Lung (tissue), 16 donors: ENCODE measurements around the gene CCNL2. TPM values are rescaled to one million over a fixed set of nuclear protein-coding genes. Genes with fewer than 3 reads are reported as not detected.
"Not testable (repeated sequence)": the region's sequence is repeated elsewhere in the genome, so short reads cannot be mapped to it uniquely, and the experiment has no call there.

Experiments
- ATAC-seq: fragments of 200-7000 bp; cut with Tn5 transposase; one replicate; pipeline ENCODE4 v1.9.1; 2020; ENCODE audit warnings: moderate number of reproducible peaks; ENCODE audit not compliant: insufficient read depth, low FRiP score
- DNase-seq, 3 donors: peaks; one replicate each; pipeline ENCODE4 v3.0.0-alpha.2; 2013 to 2017
- H3K27ac ChIP-seq, 2 donors: one replicate each; pipeline ENCODE4 v1.5.1; 2013; ENCODE audit warnings: mild to moderate bottlenecking in 2 of 2, moderate library complexity in 2 of 2, control low read depth in 1 of 2, inconsistent platforms in 1 of 2, low read depth in 1 of 2, low read length in 1 of 2
- H3K27me3 ChIP-seq, 3 donors: one replicate each; pipeline ENCODE4 v1.5.1; 2013; ENCODE audit warnings: low read length in 2 of 3; ENCODE audit not compliant: control insufficient read depth in 3 of 3, insufficient read depth in 3 of 3
- H3K36me3 ChIP-seq, 4 donors: one replicate each; pipeline ENCODE4 v1.5.1; 2013; ENCODE audit warnings: low read length in 4 of 4, mild to moderate bottlenecking in 1 of 4, moderate library complexity in 1 of 4; ENCODE audit not compliant: control insufficient read depth in 4 of 4, insufficient read depth in 4 of 4
- H3K4me1 ChIP-seq, 5 donors: one replicate each; pipeline ENCODE4 v1.5.1; 2013; ENCODE audit warnings: low read length in 5 of 5, mild to moderate bottlenecking in 2 of 5, moderate library complexity in 1 of 5; ENCODE audit not compliant: control insufficient read depth in 5 of 5, insufficient read depth in 5 of 5
- H3K4me3 ChIP-seq: one replicate; pipeline ENCODE4 v1.5.1; 2013; ENCODE audit warnings: mild to moderate bottlenecking, control low read depth, moderate library complexity
- H3K9ac ChIP-seq, 2 donors: one replicate each; pipeline ENCODE4 v1.5.1; 2013; ENCODE audit warnings: low read length in 2 of 2, control low read depth in 1 of 2; ENCODE audit not compliant: insufficient read depth in 1 of 2
- H3K9me3 ChIP-seq, 4 donors: one replicate each; pipeline ENCODE4 v1.5.1; 2013; ENCODE audit warnings: low read length in 3 of 4, mild to moderate bottlenecking in 1 of 4, moderate library complexity in 1 of 4; ENCODE audit not compliant: control insufficient read depth in 4 of 4, insufficient read depth in 3 of 4
- WGBS, 2 donors: extraction: QIAGEN DNeasy Blood & Tissue Kit; methylation state at CpG; one replicate each; pipeline ENCODE4 v1.1.7; 2013; 5-methylcytosine and 5-hydroxymethylcytosine counted together
- long read RNA-seq, 5 donors: transcript quantifications; one replicate each; lab custom pipeline, GENCODE V29; 2026
- polyA plus RNA-seq, 2 donors: library from polyadenylated mRNA; stranded (reverse); fragments of 200-250 nt; gene quantifications; one replicate each; pipeline ENCODE4 v1.2.1, GENCODE V29; 2013
- total RNA-seq, 2 donors: library from RNA; depleted of rRNA in 1 of 2; stranded (reverse); fragments of >200 nt in 1 of 2; gene quantifications; one replicate each; pipeline ENCODE4 v1.2.1, GENCODE V29; 2014 to 2021
- TF ChIP-seq, protein P1 (sequence below): IDR thresholded peaks from 2 replicates; pipeline ENCODE4 v1.5.1; 2012; ENCODE audit warnings: mild to moderate bottlenecking; ENCODE audit errors: control extremely low read depth, extremely low read depth
- donor health status: control.
- donor health status: control.
- donor health status: Bipolar disorder and iron deficiency.
- donor health status: healthy.
- donor health status: DM: yes; HTN: yes; CAD: no.

Gene CCNL2
- total RNA-seq (100 to 1,000 TPM; 157 to 385 TPM), polyA plus RNA-seq (100 to 1,000 TPM in 1 of 2 donors, 10 to 100 TPM in 1; 97.9 to 230 TPM)
- long read RNA-seq, donor 1, transcript CCNL2-201 (11 exons, 2,305 nt) = minor isoform, 5 of 93 reads
- long read RNA-seq, donor 1, transcript CCNL2-202 (6 exons, 1,186 nt) = minor isoform, 20 of 93 reads
- long read RNA-seq, donor 1, transcript CCNL2-204 (6 exons, 3,082 nt) = major isoform, 25 of 93 reads
- long read RNA-seq, donor 1, partial matches to known transcripts = 8 of 93 reads
- long read RNA-seq, donor 1, other reads (novel, unspliced or antisense) = 27 of 93 reads
- long read RNA-seq, donor 2, transcript CCNL2-202 (6 exons, 1,186 nt) = minor isoform, 8 of 35 reads
- long read RNA-seq, donor 2, transcript CCNL2-204 (6 exons, 3,082 nt) = major isoform, 18 of 35 reads
- long read RNA-seq, donor 2, transcript CCNL2-206 (3 exons, 1,941 nt) = minor isoform, 7 of 35 reads
- long read RNA-seq, donor 2, partial matches to known transcripts = 0 of 35 reads
- long read RNA-seq, donor 2, other reads (novel, unspliced or antisense) = 0 of 35 reads
- long read RNA-seq, donor 3, transcript CCNL2-204 (6 exons, 3,082 nt) = minor isoform, 9 of 48 reads
- long read RNA-seq, donor 3, transcript CCNL2-206 (3 exons, 1,941 nt) = major isoform, 12 of 48 reads
- long read RNA-seq, donor 3, partial matches to known transcripts = 12 of 48 reads
- long read RNA-seq, donor 3, other reads (novel, unspliced or antisense) = 9 of 48 reads
- long read RNA-seq, donor 4, transcript CCNL2-202 (6 exons, 1,186 nt) = major isoform, 14 of 54 reads
- long read RNA-seq, donor 4, transcript CCNL2-204 (6 exons, 3,082 nt) = minor isoform, 13 of 54 reads
- long read RNA-seq, donor 4, partial matches to known transcripts = 15 of 54 reads
- long read RNA-seq, donor 4, other reads (novel, unspliced or antisense) = 7 of 54 reads
- long read RNA-seq, donor 5, transcript CCNL2-219 (3 exons, 548 nt) = minor isoform, 5 of 125 reads
- long read RNA-seq, donor 5, transcript CCNL2-202 (6 exons, 1,186 nt) = major isoform, 28 of 125 reads
- long read RNA-seq, donor 5, transcript CCNL2-206 (3 exons, 1,941 nt) = minor isoform, 13 of 125 reads
- long read RNA-seq, donor 5, transcript CCNL2-204 (6 exons, 3,082 nt) = minor isoform, 26 of 125 reads
- long read RNA-seq, donor 5, partial matches to known transcripts = 39 of 125 reads
- long read RNA-seq, donor 5, other reads (novel, unspliced or antisense) = 8 of 125 reads

DNA sequence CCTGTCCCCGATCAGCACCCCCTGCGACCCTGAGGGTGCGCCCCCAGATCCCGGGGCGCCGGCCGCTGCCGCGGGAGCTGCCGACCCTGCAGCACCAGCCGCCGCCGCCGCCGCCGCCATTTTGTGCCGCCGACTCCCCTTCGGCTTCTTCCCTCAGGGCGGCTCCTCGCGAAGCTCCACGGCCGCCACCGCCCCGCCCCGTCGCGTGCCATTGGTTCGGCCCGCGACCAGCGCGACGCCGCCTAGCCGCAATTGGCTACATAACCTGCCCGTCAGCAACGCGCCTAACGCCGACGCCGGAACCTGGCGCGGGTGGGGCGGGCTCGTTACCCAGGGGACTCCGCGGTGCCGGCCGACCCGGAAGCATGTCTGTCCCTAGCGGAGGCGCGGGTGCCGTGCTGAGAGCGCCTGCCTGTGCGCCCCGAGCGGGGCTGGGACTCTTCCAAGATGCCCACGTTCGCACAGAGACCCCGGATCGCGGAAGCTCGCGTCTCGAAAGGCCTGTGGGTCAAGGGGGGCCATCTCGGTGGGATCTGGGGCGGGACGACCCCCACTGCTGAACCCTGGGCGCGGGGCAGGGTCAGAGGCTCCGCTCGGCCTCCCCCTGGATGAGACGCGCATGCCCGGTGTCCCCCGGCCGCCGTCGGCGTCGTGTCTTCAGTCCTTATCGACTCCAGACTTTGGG lies at the start of gene CCNL2:
Gene CCNL2 (minus strand): TSS at position 149 of the 685 bp plus-strand sequence. CDS start 29 bp downstream, at position 120.
- TF ChIP-seq, protein P1, sequence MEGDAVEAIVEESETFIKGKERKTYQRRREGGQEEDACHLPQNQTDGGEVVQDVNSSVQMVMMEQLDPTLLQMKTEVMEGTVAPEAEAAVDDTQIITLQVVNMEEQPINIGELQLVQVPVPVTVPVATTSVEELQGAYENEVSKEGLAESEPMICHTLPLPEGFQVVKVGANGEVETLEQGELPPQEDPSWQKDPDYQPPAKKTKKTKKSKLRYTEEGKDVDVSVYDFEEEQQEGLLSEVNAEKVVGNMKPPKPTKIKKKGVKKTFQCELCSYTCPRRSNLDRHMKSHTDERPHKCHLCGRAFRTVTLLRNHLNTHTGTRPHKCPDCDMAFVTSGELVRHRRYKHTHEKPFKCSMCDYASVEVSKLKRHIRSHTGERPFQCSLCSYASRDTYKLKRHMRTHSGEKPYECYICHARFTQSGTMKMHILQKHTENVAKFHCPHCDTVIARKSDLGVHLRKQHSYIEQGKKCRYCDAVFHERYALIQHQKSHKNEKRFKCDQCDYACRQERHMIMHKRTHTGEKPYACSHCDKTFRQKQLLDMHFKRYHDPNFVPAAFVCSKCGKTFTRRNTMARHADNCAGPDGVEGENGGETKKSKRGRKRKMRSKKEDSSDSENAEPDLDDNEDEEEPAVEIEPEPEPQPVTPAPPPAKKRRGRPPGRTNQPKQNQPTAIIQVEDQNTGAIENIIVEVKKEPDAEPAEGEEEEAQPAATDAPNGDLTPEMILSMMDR = peak; percentile 5
- peaks cover 5 to 27% (median 13%) of the 10 kb centered on the region in 5 donors for H3K4me1 ChIP-seq
- peak; percentile 96 for ATAC-seq
- peak within 1 kb of the TSS; percentile 91 to 94 for H3K27ac ChIP-seq
- H3K27me3 ChIP-seq = no peaks in the 10 kb centered on the region
- H3K9ac ChIP-seq = peak within 1 kb of the TSS; percentile 56 to 84
- DNase-seq = peak; percentile 98 to 99 (median 99)
- no peaks in the 10 kb centered on the region for H3K9me3 ChIP-seq
- peaks cover 9 to 39% (median 25%) of the 10 kb centered on the region in 4 donors for H3K36me3 ChIP-seq
- 1% methylated on average over 76 to 86 of the region's 86 CpGs for WGBS, 2 donors
- peak within 1 kb of the TSS; percentile 98 for H3K4me3 ChIP-seq

DNA sequence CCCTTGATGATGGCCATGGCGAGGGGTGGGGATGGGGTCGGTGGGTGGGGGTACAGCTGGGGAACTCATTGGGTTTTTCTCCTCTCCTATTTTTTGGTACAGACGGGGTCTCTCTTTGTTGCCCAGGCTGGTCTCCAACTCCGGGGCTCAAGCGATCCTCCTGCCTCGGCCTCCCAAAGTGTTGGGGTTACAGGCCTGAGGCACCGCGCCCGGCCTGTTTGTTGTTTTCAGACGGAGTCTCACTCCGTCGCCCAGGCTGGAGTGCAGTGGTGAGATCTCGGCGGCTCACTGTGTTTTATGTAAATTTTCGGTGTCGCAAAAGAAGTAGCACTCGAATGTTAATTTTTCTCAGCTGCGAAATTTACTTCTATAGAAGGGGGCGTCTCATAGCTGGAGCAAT lies 47.5 kb upstream of the CCNL2 start:
- not testable (repeated sequence) for H3K27me3 ChIP-seq, ATAC-seq, DNase-seq, H3K36me3 ChIP-seq, H3K4me1 ChIP-seq, H3K9ac ChIP-seq, H3K4me3 ChIP-seq, H3K9me3 ChIP-seq, H3K27ac ChIP-seq
- 93 to 95% methylated on average over 18 to 19 of the region's 19 CpGs for WGBS, 2 donors

DNA sequence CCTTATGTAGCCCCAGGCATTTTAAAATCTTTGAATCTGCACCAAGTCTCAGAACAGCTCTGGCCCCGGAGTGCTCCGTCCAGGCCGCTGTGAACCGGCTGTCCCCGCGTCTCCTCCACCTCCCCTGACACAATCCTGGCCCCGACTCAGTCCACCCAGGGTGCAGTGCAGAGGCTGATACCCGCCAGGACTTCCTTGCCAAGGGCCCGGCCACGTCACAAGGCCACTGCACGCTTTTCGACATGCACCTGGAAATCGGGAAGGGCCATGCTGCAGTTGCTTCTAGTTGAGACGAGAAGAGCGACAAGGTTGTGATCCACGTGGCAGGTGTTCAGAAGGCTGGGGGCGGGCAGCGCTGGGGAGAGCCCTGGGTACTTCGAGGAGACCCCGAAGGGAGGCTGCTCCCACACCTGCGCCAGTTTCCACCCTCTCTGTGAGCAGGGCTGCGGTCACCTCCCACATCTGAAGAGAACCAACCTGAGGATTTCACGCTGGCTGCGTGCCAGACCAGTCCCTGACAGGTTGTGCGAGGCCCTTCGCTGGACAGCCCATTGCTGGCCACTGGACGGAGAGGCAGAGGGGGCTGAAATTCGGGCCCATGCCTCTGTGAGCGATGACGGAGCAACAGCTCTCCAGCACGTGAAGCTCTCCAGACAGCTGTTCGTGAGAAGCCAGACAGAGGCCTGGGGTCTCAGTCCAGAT lies 43.1 kb upstream of the CCNL2 start:
- TF ChIP-seq, protein P1 = no peak
- ATAC-seq (no peak), DNase-seq (no peak)
- H3K9me3 ChIP-seq = no peaks in the 10 kb centered on the region
- 70 to 79% methylated on average over 32 of the region's 32 CpGs for WGBS, 2 donors
- H3K27ac ChIP-seq = no peak overlapping the region
- H3K9ac ChIP-seq = no peak overlapping the region
- H3K4me1 ChIP-seq = peaks cover 0 to 14% (median 10%) of the 10 kb centered on the region in 5 donors
- no peak overlapping the region for H3K4me3 ChIP-seq
- H3K36me3 ChIP-seq = peaks cover 0 to 5% (median 0%) of the 10 kb centered on the region in 4 donors
- no peaks in the 10 kb centered on the region for H3K27me3 ChIP-seq
